NCI-H748 treated with DMSO at 0.1 percent for 48 hours (cell line): ENCODE data around the gene AKAP8.
"Not testable (repeated sequence)": the region's sequence is repeated elsewhere in the genome, so short reads cannot be mapped to it uniquely, and the experiment has no call there.

ENCODE experiments used
- DNase-seq: peaks from one replicate; lab custom pipeline; 2025; lab: John Stamatoyannopoulos, UW

The AKAP8 gene

DNA sequence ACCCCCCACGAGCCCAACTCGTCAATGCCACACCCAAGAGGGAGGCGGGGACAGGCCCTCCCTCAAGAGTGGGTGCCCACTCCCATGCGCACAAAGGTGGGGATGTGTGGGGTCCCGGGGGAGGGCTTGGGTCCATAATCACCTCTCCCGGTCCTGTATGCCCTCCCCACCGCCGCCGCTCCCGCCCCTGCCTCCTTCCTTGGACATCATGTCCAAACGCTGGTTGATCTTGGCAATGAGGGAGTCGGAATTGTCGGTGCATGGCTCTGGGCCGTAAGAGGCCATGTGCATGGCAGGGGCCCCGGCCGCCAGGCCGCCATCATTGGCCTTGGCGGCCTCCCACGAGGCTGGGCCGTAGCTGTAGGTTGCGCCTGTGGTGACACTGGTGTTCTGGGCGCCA lies 5.9 kb downstream of the AKAP8 start:
- DNase-seq: no peak

DNA sequence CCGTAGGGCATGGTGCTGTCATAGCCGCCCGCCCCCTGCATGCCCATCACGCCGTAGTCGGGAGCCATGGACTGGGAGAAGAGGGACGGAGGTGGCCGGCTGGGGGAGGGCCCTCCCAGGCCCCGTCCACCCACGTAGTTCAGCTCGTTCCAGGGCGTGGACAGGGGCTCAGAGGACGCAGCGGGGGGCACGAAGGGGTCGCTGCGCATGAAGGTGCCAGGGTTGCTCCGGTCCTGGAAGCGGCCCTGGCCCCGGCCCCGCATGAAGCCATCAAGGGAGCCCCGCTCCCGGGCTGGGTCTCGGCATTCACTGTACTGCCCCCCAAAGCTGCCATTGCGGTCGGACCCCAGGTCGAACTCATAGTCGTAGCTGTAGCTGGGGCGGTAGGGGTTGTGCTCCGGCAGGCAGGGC lies 6.7 kb downstream of the AKAP8 start:
- DNase-seq: no peak

DNA sequence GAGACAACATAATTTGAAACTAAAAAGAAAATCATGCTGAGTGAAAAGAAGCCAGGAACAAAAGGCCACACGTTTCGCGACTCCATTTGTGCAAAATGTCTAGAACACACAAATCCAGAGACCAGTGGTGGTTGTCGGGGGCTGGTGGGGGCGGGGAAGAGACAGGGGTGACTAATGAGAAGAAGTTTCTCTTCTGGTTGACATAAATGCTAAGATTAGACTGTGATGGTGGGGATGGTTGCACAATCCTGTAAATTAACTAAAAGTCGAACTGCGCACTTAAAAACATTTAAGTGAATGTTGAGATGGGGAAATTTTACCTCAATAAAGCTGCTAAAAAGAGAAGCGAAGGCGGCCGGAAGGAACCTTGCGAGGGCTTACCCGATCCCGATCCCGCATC lies 7.1 kb downstream of the AKAP8 start:
- no peak for DNase-seq

DNA sequence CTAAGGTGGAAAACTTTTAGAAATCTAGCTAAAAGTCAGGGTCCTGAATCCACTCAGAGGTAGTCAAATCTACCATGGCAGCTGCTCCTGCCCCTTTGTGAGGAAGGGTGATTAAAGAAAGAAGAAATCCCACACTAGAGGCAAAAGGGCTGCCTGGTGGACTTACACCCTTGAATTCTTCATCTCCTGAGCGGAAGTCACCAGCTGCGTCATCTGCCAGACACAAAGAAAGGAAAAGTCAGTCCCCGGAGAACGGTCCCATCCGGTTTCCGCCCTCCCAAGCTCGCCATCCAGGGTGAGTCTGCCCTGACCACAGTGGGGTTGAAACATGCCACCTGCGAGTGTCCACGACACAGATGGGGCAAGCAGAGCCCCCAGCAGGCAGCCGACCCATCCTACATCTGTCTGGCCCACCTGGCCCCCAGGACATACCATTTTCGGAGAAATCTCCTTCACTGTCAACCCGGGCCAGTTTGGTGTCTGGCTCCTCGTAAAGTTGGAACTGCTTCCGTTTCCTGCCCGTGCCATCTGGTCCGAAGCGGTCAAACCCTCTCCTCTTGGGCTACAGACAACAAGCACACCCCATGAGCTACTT lies 7.7 kb downstream of the AKAP8 start:
- no peak for DNase-seq

DNA sequence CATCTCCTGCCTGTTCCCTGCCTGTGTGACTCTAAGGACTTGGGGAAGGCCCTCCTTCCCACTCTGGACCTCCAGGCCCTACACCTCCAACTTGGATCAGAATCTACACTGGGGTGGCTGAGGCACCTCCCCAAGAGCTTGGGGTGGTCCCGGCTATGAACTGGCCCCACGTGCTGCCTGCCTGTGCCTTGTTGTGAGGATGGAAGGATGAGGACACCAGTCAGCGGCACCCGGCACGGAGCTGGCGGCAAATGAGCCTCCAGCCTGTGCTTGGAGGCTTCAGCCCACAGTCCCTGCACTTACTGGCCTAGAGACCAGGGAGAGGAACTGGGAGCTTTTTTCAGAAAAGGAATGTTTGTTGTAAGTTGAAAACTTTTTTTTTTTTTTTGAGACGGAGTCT lies 8.5 kb downstream of the AKAP8 start:
- DNase-seq: no peak

DNA sequence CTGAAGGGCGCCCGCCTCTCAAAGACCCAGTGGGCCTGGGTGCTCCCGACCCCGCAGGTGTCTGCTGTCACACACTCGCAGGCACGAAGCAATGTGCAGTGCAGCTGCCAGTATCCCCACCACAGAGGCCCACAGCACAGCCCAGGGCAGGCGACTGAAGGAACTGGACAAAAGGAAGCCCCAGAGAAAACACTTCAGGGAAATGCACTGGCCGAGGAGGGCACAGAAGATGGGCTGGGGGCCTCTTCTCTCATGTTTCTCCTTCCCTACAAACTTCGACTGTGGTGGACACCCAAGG lies 10.0 kb downstream of the AKAP8 start:
- no peak for DNase-seq

DNA sequence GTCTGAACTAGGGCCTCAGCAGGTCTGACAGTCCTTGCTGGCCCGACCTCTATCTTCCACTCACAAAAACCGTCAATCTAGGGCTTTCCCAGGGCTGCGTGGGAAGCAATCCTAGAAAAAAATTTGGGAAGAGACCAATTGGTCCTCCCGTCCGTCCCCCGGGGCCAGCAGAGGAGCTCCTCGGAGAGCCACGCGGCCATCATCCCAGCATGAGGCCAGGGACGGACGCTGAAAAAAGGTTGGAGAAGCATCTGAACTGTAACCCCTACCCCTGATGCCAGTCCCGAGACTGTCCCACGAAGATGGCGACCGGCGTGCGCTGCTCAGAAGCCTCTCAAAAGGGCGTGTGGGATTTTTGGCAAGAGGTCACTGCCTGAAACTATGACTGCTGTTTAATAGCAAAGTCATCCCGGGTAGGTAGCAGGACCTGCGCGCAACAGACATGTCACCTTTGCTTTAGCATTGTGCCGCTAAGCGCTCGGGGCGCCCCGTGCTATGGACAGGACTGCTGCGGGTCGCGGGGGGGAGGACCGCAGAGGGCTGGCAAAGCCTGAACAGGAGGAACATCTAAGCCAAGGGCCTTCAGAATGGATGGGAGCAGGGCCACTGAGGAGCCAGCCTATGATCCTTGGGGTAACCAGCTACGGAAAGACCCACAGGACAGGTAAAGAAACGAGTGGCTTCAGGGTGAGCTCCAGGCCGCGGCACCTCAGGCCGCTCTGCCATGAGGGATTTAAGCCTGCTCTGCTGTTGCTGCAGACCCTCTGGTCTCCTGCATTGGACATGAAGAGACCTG lies 10.6 kb downstream of the AKAP8 start:
- no peak for DNase-seq

DNA sequence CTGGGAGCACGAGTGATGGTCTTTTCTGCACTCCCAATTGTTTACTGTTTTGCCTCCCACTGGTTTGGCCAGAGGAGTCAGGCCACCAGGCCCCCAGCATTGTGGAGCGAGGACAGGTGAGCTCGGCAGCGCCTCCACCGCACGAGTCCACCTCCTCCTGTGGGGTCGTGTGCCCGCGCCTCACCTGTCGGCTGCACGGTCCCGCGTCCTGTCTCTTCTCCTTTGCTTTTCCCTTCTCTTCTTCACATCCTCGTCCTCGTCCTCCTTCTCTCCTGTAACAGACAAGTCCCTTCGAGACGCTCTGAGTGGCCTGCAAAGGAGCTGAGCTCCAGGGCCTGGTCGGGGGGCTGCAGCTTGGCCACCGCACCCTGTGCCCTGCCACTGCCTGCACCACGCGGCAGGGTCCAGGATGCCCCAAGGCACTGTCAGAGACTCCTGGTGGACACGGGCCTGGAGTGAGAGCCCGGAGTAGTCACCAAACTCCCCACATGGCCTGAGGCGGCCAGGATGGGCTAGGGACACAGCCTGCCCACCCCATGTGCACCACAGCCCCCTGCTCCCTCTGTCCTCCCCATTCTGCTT lies 11.4 kb downstream of the AKAP8 start:
- no peak for DNase-seq

DNA sequence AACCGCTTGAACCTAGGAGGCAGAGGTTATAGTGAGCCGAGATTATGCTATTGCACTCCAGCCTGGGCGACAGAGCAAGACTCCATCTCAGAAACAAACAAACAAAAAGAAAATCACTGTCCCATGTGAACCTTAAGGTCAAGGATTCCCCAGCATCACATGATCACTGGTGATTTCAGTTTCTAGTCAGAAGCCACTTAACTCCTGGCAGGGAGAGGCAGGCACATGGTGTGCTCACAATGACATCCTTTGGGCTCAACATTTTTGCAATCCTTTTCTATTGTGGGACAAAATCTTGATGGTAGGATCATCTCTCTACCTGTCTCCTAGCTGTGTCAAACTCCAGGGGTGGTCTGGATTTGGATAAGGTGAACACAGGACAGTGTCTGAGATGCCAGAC lies 12.1 kb downstream of the AKAP8 start:
- DNase-seq: no peak

DNA sequence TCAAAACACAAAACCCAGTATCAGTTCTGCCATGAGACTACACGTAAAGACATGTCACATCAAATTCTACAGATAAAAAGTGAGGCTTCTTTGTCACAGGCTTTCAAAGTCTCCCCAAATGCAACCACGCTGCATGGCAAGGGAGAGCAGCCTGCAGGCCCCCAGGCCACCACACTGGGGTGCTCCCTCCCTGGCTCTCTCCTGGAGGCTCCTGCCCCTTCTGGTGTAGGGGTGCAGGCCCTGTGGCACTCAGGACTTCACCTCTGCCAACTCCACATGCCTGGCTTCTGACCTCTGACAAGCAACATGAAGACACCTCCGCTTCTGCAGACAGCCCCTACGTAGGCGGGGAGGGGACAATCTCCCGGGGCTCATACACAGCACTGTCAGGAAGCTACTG lies 14.3 kb downstream of the AKAP8 start:
- DNase-seq: no peak

DNA sequence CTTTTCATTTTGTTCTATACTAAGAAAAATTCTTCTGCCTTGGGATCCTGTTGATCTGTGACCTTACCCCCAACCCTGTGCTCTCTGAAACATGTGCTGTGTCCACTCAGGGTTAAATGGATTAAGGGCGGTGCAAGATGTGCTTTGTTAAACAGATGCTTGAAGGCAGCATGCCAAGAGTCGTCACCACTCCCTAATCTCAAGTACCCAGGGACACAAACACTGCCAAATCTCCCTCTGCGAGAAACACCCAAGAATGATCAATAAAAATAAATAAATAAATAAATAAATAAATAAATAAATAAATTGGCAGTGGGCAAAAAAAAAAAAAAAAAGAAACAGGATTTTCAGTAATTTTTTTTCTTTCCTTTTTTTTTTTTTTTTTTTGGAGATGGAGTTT lies 15.8 kb downstream of the AKAP8 start:
- DNase-seq: not testable (repeated sequence)

DNA sequence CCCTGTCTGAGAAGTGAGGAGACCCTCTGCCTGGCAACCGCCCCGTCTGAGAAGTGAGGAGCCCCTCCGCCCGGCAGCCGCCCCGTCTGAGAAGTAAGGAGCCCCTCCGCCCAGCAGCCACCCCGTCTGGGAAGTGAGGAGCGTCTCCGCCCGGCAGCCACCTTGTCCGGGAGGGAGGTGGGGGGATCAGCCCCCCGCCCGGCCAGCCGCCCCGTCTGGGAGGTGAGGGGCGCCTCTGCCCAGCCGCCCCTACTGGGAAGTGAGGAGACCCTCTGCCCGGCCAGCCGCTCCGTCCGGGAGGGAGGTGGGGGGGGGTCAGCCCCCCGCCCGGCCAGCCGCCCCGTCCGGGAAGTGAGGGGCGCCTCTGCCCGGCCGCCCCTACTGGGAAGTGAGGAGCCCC lies 16.5 kb downstream of the AKAP8 start:
- not testable (repeated sequence) for DNase-seq

DNA sequence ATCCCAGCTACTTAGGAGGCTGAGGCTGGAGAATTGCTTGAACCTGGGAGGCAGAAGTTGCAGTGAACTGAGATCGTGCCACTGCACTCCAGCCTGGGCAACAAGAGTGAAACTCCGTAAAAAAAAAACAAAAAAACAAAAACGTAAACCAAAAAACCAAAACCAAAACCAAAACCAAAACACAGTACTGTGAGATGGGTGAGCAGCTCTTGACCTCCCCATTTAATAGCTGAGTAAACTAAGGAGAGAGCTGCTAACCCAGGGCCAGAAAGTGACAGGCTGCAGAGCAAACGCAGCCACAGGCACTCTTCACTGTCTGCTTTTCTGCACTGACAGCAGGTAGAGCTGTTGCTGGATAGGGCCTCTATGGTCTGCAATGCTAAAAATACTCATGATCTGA lies 19.6 kb downstream of the AKAP8 start:
- not testable (repeated sequence) for DNase-seq

DNA sequence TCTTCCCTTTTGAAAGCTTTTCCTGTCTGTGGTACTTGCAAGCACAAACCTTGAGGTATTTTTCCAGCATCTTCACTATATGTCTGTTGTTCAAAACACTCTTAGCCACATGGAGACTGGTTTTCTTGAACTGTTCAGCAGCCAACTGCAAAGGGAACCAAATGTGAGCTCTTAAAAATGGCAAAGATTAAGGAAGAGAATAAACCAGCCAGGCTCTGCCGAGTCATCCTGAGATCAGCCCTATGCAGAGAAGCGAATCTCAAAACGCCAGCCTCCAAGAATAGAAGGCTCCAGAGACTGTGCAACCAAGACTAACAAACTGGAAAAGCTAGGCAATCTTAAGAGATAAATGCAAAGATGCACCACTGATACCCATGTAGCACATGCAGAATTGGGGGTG lies 20.7 kb downstream of the AKAP8 start:
- no peak for DNase-seq

DNA sequence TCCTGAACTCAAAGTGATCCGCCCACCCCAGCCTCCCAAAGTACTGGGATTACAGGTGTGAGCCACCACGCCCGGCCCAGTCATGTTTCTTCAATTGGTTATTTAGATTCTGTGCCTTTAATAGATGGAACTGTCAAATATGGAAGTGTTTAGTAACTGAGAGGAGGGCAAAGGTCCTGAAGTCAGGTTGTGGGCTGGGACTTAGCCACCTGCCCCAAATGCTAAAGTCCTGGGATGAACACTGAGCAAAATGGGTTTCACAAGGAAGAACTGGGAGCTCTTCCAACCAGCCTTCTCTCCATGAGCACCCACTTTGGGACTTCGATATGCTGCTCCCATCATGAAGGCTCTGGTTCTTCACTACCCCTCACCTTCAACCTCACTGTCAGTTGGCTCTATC lies 21.7 kb downstream of the AKAP8 start:
- DNase-seq: no peak

DNA sequence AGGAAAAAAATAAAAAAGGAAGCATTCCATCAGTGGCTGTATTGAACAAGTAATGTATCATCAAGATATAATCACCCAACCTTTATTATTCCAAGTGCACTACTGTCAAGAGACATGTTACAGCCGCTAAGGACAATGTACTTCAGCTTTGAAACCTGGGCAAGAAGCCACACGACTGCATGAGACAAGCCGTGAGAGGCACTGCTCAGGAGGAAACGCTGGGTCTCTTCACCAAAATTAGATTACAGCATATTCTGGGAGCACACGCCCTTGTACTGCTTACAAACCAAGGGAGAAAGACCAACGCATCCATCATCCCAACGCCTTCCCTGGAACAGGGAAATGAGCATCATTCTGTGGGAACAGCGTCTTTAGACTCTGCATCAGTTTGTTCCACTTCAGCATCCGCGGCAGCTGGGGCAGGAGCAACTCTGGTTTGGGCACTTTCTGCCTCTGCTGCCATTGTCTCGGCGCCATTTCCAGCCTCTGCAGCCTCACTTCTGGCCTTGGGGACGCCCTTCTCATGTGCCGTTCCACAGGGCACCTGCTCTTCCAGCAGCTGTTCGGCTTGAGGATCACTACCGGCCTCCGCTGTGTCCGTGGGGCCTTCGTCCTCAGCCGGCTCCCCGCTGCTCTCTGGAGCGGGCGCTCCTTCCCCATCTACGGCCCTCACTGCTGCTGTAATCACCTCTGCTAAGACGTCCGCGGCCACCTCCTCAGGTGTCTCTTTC lies 24.9 kb downstream of the AKAP8 start:
- DNase-seq: no peak

DNA sequence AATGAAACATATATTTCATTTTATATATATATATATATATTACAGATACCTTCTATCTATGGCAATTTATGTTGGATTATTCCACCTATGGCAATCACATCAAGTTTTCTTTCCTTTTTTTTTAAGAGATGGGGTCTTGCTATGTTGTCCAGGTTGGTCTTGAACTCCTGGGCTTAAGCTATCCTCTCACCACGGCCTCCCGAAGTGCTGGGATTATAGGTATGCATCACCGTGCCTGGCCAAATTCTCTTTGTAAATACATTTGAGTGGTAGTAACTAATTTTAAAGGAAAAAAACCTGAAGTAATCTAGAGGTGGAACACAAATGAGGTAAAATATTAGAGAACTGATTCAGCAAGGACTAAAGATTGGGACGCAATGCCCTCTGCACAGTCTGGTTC lies 25.7 kb downstream of the AKAP8 start:
- DNase-seq: no peak

DNA sequence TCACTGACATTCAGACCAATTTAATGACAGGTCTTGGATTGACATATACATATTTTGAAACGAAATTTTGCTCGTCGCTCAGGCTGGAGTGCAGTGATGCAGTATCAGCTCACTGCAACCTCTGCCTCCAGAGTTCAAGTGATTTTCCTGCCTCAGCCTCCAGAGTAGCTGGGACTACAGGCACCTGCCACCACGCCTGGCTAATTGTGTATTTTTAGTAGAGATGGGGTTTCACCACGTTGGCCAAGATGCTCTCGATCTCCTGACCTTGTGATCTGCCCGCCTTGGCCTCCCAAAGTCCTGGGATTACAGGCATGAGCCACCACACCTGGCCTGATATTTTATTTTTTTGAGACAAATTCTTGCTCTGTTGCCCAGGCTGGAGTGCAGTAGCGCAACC lies 27.1 kb downstream of the AKAP8 start:
- DNase-seq: not testable (repeated sequence)

DNA sequence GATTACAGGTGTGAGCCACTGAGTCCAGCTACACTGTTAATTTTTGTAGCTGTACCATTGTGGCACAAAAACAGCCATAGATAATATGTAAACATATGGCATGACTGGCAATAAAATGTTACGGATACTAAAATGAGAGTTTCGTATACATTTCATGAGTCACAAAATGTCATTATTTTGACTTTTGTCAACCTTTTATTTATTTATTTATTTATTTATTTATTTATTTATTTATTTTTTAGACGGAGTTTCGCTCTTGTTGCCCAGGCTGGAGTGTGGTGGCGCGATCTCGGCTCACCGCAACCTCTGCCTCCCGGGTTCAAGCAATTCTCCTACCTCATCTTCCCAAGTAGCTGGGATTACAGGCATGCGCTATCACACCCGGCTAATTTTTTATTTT lies 38.3 kb downstream of the AKAP8 start:
- DNase-seq: not testable (repeated sequence)

DNA sequence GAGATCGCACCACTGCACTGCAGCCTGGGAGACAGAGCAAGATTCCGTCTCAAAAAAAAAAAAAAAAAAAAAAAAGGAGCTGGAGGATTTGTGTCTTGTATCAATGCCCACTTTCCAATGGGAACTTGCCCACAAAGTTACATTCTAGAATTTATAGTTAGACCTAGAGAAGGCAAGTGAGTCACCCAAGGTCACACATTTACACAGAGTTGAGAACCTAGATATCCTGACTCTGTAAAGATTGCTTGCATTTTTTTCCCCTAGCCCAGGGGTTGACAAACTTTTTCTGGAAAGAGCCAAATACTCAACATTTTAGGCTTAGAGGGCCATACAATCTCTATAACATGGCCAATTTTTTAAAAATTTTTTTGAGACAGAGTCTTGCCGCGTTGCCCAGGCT lies 39.5 kb downstream of the AKAP8 start:
- no peak for DNase-seq

DNA sequence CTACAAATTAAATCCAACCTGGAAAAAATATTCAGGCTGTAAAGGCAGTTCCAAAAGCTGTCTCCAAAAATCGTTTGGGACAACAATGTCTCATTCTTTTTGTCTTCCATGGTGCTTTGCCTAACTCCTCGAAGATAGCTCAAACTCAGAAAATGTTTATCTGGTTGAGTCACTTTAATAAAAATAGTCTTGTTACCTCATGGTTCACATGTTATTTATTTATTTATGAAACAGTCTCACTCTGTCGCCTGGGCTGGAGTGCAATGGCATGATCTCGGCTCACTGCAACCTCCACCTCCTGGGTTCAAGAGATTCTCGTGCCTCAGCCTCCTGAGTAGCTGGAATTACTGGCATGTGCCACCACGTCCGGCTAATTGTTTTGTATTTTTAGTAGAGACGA lies 42.4 kb downstream of the AKAP8 start:
- no peak for DNase-seq

DNA sequence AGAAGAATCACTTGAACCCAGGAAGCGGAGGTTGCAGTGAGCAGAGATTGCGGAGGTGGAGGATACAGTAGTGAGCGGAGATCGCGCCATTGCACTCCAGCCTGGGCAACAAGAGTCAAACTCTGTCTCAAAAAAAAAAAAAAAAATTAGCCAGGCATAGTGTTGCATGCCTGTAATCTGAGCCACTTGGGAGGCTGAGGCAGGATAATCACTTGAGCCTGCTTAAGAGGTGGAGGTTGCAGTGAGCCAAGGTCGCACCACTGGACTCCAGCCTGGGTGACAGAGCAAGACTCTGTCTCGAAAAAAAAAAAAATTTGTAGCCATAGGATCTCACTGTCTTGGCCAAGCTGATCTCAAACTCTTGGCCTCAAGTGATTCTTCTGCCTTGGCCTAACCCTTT lies 43.6 kb downstream of the AKAP8 start:
- not testable (repeated sequence) for DNase-seq

DNA sequence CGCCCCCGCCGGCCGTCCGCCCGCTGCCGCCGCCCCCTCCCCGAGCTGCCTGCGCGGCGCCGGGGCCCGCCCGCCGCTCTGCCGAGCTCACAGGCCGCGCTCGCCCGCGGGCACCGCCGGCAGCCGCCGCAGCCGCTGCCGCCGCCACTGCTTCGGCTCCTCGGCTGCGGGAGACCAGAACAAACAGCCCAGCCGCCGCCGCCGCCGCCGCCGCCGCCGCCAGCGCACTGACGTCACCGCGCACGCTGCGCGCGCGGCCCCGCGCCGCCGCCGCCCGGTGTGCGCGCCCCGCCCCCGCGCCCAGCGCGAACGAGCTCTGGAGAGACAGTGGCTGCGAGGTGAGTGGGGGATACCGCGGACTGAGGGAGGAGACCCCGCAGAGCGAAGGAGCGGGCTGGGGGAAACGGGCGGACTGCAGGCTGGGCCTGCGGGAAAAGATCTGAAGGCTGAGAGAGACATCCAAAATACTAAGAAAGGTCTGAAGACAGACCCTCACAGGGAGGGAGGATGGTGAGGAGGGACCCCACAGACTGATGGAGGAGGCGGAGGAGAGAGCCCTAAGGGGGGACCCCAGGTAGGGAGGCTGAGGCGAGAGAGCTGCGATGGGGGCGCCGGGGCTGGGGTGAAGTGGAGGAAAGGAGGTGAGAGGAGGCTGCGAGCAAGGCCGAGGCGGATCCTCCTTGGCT lies 47.1 kb downstream of the AKAP8 start, which contains the start of gene BRD4:
BRD4 (minus strand) TSS at position 229 of the 686 bp plus-strand sequence. CDS start 59,440 bp downstream, outside the sequence.
- DNase-seq: no peak
